BLaER1 treated with 17β-estradiol and CSF1 and Interleukin-3, amounts not matched to agents 10 nM and 100 nM (cell line): ENCODE results near the gene ZDHHC11B.
"Not testable (repeated sequence)": the region's sequence is repeated elsewhere in the genome, so short reads cannot be mapped to it uniquely, and the experiment has no call there.

Source experiments
- H3K27ac ChIP-seq, 11 experiments: shearing (Covaris generic); formaldehyde crosslinking; 2 replicates each; pipeline ENCODE4 v1.8.1; 2022
- H3K27me3 ChIP-seq, 11 experiments: shearing (Covaris generic); formaldehyde crosslinking; 2 replicates each; pipeline ENCODE4 v1.8.1; 2022
- H3K36me3 ChIP-seq, 11 experiments: shearing (Covaris generic); formaldehyde crosslinking; 2 replicates each; pipeline ENCODE4 v1.8.1; 2022
- H3K4me1 ChIP-seq, 10 experiments: shearing (Covaris generic); formaldehyde crosslinking; 2 replicates each; pipeline ENCODE4 v1.8.1; 2022
- H3K4me2 ChIP-seq, 11 experiments: shearing (Covaris generic); formaldehyde crosslinking; 2 replicates each; pipeline ENCODE4 v1.8.1; 2022
- H3K4me3 ChIP-seq, 10 experiments: shearing (Covaris generic); formaldehyde crosslinking; 2 replicates each; pipeline ENCODE4 v1.8.1; 2022
- H3K9ac ChIP-seq, 11 experiments: shearing (Covaris generic); formaldehyde crosslinking; 2 replicates each; pipeline ENCODE4 v1.8.1; 2022
- H3K9me3 ChIP-seq, 11 experiments: shearing (Covaris generic); formaldehyde crosslinking; replicated peaks in 1 of 11; 2 replicates each; pipeline ENCODE4 v1.8.1; 2022
- H4K20me1 ChIP-seq, 11 experiments: shearing (Covaris generic); formaldehyde crosslinking; 2 replicates each; pipeline ENCODE4 v1.8.1; 2022
- Cebpa-rat ChIP-seq, 11 experiments: shearing (Covaris generic); IDR thresholded peaks; 2 replicates each; pipeline ENCODE4 v1.8.1; 2022

Gene ZDHHC11B

DNA sequence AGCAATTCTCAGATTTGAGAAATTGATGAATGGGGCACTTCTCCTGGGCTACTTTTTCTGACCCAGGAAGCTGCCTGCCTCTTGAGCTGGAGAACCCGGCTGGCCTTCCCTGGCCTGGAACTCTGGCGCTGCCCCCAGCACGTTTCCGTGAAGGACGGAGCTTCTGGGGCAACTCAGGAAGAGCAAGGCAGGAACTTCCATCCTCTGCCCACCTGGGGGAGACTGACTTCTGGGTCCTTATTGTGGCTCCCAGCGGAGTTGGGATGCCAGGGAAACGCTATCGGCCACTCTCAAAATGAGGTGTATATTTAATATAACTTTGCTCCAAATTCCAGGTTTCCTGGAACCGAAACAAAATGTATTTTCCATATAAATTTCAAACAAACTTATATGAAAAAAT, 57.4 kb downstream of the ZDHHC11B start:
- not testable (repeated sequence) for H3K4me2 ChIP-seq, H3K4me3 ChIP-seq, H4K20me1 ChIP-seq, H3K4me1 ChIP-seq, H3K9ac ChIP-seq, H3K27me3 ChIP-seq, H3K9me3 ChIP-seq, H3K36me3 ChIP-seq, H3K27ac ChIP-seq

DNA sequence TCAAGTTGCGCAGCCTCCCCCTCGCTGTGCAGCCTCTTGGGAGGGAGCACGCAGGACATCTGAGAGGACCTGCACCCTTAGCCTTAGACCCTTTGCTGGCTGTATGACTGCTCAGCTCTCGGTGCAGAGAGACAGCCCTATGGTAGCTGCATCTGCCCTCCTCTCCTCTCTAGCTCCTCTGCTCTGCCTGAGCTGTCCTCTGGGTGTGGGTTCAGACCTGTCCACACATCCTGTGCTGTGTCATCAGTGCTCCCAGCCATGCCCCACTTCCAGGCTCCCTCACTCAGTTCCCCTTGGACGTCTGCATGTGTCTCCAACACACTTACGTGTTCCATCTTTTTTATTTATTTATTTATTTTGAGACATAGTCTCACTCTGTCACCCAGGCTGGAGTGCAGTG, 60.7 kb downstream of the ZDHHC11B start:
- H3K4me1 ChIP-seq, H3K4me3 ChIP-seq, H4K20me1 ChIP-seq, H3K36me3 ChIP-seq, H3K4me2 ChIP-seq, H3K9ac ChIP-seq, H3K27ac ChIP-seq, H3K27me3 ChIP-seq: not testable (repeated sequence)
- peaks cover 13 to 21% (median 17%) of the 10 kb centered on the region in 11 experiments for H3K9me3 ChIP-seq

DNA sequence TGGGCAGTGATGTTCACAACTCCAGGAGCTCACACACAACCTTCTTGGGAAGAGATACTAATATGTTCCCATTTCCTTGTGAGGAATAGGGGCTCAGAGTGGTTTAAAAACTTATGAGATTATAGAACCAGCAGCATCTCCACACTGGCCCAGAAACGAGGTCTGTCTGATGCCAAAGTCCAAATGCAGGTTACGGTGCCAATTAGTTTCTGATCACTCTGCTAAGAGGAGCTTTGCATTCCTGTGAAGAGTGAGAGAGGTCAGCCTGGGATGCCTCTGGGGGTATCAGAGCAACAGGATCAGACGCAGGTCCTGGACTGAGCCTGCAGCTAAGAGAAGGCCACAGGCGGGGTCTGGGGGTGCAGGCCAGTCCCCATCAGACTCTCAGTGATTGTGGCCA, 61.2 kb downstream of the ZDHHC11B start:
- H3K36me3 ChIP-seq, H3K9ac ChIP-seq, H3K4me3 ChIP-seq, H4K20me1 ChIP-seq, H3K4me1 ChIP-seq, H3K4me2 ChIP-seq, H3K27ac ChIP-seq, H3K27me3 ChIP-seq: not testable (repeated sequence)
- peaks cover 15 to 24% (median 18%) of the 10 kb centered on the region in 11 experiments for H3K9me3 ChIP-seq

DNA sequence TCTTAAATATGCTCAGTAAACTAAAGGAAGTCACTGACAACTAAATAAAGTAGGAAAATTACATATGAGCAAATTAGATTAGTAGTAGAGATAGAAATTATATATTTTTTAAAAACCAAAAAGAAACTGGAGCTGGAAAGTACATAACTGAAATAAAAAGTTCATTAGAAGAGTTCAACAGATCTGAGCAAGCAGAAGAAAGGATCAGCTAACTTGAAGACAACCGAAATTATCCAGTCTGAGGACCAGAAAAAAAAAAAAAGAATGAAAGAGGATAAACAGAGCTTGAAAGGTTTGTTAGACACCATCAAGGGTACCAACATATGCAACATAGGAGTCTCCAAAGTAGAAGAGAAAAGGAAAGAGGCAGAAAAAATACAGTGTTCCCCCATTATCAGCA, 65.2 kb downstream of the ZDHHC11B start:
- not testable (repeated sequence) for H3K27me3 ChIP-seq, H4K20me1 ChIP-seq, H3K4me1 ChIP-seq, H3K27ac ChIP-seq, H3K9ac ChIP-seq, H3K4me2 ChIP-seq, H3K36me3 ChIP-seq, H3K4me3 ChIP-seq
- H3K9me3 ChIP-seq: peaks cover 15 to 27% (median 21%) of the 10 kb centered on the region in 11 experiments

DNA sequence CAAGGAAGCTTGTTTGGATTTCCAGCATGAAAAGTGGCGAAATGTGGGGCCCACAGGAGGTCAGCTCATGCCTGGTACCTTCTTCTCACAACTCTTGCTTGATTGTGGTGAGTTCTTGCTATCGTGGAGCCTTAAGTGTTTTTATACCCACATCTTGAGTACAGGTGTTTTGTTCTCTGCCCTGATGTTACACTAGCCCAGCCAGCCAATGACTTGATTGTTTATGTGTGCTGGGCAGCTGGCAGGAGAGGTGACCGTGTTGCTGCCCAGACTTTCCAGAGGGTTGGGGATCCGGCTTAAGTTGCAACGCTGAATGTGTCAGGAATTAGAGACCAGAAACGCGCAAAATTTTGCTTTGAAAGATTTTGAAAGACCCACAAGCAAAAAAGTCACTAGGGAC, 67.4 kb downstream of the ZDHHC11B start:
- Histone ChIP-seq H3K4me2 (no peak overlapping the region), H3K27me3 (no peaks in the 10 kb centered on the region), H3K4me1 (no peaks in the 10 kb centered on the region), H3K9ac (no peak overlapping the region), H3K4me3 (no peak overlapping the region), H4K20me1 (no peaks in the 10 kb centered on the region), H3K9me3 (peaks cover 15 to 27% (median 21%) of the 10 kb centered on the region in 11 experiments), H3K27ac (no peak overlapping the region), H3K36me3 (no peaks in the 10 kb centered on the region)
- TF ChIP-seq Cebpa-rat (IDR thresholded peaks at IDR 0.05): no peak

DNA sequence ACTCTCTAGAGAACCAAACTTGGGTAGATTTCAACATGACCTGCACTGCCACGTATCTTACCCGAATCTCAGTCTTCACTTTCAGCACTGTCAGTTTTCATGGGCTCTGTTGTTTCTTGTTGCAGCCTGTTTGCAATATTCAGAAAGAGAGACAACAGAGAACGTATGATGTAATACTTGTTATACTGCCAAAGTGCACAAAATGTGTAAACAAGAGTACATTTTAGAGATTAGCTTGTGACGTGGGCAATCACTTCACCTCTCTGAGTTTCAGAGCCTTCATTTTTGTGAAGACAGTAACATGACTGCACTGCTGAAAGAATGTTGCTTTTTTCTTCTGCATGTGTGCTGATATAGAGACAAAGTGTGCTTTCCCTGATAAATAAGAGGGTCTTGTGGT, 67.8 kb downstream of the ZDHHC11B start:
- H4K20me1 ChIP-seq, H3K27me3 ChIP-seq, H3K9ac ChIP-seq, H3K4me2 ChIP-seq, H3K36me3 ChIP-seq, H3K4me1 ChIP-seq, H3K27ac ChIP-seq, H3K4me3 ChIP-seq: not testable (repeated sequence)
- H3K9me3 ChIP-seq: peaks cover 15 to 27% (median 21%) of the 10 kb centered on the region in 11 experiments

DNA sequence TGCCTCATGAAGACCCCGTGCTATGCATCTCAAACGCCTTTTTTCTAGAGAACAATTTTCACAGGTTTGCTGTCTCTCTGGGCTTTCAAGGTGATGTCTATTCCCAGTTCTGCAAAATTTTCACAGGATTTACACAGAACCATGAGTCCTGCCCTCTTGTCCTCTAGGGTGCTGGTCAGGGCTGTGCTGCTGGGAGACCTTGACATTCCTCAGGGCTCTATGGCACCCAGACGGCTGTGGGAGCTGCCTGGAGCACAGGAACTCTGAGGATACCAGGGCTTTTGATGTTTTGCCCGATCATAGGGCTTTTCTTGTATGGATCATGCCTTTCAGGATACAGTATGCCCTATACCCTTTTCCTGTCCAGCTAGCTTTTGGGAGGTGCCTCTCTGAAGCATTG, 68.9 kb downstream of the ZDHHC11B start:
- H3K4me2 ChIP-seq, H3K4me1 ChIP-seq, H4K20me1 ChIP-seq, H3K4me3 ChIP-seq, H3K36me3 ChIP-seq, H3K27ac ChIP-seq, H3K9ac ChIP-seq, H3K27me3 ChIP-seq: not testable (repeated sequence)
- peaks cover 21 to 31% (median 25%) of the 10 kb centered on the region in 11 experiments for H3K9me3 ChIP-seq

DNA sequence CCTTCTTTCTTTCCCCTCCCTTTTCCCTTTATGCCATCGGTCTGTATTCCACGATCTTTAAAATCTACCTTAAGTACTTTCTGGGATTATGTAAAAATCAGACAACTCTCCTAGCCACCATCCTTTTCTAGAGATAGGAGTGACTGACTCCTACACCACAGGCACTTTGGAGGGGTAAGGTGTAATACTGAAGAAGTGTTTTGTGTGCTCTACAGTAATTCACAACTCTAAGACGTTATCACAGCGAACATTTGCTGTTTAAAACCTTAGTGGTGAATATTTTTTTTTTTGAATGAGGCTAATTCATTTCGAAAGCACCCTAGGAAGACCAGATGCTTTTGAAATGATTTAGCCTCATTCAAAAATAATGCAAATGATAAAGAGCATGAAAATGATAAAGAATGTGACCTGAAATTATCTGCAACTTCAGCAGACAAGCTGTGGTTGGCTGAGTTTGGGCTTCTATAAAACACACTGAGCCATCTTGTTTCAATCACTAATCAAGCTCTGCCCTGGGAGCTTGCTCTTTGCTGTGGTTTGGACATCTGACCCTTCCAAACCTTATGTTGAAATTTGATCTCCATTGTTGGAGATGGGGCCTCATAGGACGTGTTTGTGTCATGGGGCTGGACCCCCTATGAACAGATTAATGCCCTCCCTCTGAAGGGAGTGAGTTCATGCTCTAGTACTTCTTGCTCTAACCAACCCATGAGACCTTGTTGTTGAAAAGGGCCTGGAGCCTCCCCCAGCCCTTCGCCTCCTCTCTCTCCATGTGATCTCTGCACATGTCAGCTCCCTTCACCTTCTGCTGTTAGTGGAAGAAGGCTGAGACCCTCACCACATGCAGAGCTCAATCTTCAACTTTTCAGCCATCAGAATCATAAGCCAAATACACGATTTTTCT, 70.1 kb downstream of the ZDHHC11B start:
- H4K20me1 ChIP-seq, H3K4me1 ChIP-seq, H3K36me3 ChIP-seq, H3K4me2 ChIP-seq, H3K27ac ChIP-seq, H3K27me3 ChIP-seq, H3K9ac ChIP-seq, H3K4me3 ChIP-seq: not testable (repeated sequence)
- peaks cover 11 to 26% (median 21%) of the 10 kb centered on the region in 11 experiments; a peak in 21 of 22 replicates for H3K9me3 ChIP-seq

DNA sequence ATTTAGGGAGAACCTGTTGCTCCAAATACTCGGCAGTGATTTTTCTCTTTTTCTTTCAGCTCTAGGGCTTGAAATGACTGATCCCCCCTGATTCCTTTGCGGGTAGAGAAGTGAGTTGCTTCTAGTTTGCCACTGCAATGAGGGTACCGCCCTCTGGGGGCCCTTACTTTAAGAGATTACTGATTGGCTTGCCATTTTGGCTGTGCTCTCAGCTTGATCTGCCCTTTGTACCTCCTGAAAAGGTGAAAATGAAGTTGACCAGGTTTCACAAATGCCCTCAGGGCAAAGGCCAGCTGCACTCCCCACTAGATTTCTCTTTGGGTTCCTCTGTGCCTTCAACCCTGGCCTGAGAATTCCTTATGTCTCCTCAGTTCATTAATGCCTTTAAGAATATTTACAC, 70.8 kb downstream of the ZDHHC11B start:
- not testable (repeated sequence) for H3K9ac ChIP-seq, H4K20me1 ChIP-seq, H3K4me2 ChIP-seq, H3K36me3 ChIP-seq, H3K4me3 ChIP-seq, H3K27ac ChIP-seq, H3K4me1 ChIP-seq, H3K27me3 ChIP-seq
- peaks cover 4 to 21% (median 15%) of the 10 kb centered on the region in 11 experiments; a peak in 18 of 22 replicates for H3K9me3 ChIP-seq

DNA sequence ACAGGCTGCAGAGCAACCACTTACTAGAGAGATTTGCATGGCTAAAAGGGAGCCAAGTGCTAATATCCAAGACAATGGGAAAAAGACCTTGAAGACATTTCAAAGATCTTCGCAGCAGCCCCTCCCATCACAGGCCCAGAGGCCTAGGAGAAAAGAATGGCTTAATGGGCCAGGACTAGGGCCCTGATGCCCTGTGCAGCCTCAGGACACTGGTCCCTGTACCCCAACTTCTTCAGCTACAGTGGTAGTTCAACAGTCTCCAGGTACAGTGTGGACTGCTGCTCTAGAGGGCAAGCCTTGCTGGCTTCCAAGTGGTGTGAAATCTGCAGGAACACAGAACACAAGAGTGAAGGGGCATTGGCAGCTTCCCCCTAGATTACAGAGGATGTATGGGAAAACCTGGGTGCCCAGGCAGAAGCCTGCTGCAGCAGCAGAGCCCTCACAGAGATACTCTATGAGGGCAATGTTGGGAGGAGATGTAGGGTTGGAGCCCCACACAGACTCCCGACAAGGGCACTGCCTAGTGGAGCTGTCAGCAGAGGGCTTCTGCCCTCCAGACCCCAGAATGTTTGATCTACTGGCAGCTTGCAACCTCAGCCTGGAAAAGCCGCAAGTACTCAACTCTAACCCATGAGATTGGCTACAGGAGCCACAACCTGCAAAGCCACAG, 75.5 kb downstream of the ZDHHC11B start:
- not testable (repeated sequence) for H3K4me2 ChIP-seq, H3K27me3 ChIP-seq, H3K4me1 ChIP-seq, H3K4me3 ChIP-seq, H3K27ac ChIP-seq, H4K20me1 ChIP-seq, H3K36me3 ChIP-seq, H3K9ac ChIP-seq
- H3K9me3 ChIP-seq: peaks cover 0 to 20% (median 14%) of the 10 kb centered on the region in 11 experiments; a peak in 16 of 22 replicates

DNA sequence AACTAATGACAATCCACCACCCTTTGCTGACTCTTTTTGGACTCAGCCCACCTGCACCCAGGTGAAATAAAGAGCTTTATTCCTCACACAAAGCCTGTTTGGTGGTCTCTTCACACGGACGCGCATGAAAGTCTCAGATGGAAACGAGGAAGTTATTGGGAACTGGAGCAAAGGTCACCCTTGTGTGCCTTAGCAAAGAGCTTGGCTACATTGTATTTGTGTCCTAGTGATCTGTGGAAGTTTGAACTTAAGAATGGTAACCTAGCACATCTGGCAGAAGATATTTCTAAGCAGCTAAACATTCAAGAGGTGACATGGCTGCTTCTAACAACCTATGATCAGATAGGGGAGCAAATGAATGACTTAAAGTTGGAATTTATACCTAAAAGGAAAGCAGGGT, 76.2 kb downstream of the ZDHHC11B start:
- not testable (repeated sequence) for H3K36me3 ChIP-seq, H3K4me3 ChIP-seq, H3K4me2 ChIP-seq, H3K4me1 ChIP-seq, H3K9ac ChIP-seq, H4K20me1 ChIP-seq, H3K27me3 ChIP-seq, H3K27ac ChIP-seq
- peaks cover 0 to 20% (median 14%) of the 10 kb centered on the region in 11 experiments; a peak in 16 of 22 replicates for H3K9me3 ChIP-seq

DNA sequence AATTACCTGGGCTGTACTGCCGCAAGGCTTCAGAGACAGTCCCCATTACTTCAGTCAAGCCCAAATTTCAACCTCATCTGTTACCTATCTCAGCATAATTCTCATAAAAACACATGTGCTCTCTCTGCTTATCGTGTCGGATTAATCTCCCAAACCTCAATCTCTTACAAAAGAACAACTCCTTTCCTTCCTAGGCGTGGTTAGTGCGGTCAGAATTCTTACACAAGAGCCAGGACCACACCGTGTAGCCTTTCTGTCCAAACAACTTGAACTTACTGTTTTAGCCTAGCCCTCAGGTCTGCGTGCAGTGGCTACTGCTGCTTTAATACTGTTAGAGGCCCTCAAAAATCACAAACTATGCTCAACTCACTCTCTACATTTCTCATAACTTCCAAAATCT, 78.4 kb downstream of the ZDHHC11B start:
- H3K4me2 ChIP-seq, H3K4me3 ChIP-seq, H3K4me1 ChIP-seq, H3K36me3 ChIP-seq, H3K27ac ChIP-seq, H3K9ac ChIP-seq, H4K20me1 ChIP-seq, H3K27me3 ChIP-seq: not testable (repeated sequence)
- H3K9me3 ChIP-seq: peaks cover 0 to 16% (median 11%) of the 10 kb centered on the region in 11 experiments; a peak in 16 of 22 replicates

DNA sequence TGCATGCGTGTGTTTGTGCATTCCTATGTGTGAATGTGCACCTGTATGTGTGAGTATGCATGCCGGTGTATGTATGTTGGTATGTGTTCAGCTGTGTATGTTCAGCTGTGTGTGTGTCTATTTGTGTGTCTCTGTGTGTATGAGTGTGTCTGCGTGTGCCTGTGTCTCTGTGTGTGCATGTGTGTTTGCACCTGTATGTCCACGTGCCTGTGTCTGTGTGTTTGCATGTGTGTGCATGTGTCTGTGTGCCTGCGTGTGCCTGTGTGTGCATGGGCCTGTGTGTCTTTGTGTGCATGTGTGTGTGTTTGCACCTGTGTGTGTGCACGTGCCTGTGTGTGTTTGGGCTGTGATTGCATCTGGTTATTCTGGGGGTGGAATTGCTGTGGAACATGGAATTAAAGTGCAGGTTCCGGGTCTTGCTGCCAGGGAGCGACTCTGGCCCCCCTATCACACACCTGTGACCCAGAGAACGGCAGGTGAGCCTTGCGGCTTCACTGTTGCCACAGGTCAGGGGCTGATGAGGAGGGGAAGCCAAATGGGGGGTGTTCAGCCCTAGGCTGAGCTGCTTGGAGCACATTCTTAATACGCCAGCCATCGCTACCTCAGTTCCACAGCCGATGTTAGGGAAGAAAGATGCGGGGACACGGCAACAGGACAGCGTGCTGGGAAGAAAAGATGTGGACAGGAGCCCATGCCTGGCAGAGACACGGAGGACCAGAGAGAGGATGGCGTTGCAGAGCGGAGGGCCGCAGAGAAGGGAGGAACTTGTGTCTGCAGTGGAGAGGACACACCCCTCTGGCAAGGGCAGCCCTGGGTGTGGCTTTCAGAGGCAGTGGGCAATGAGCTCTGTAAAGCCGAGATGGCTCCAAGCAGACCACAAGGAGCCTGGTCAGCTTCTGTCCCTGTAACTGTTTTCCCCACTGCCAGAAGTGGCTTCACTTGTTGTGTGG, 87.5 kb downstream of the ZDHHC11B start:
- not testable (repeated sequence) for H4K20me1 ChIP-seq, H3K9ac ChIP-seq, H3K9me3 ChIP-seq, H3K4me2 ChIP-seq, H3K4me1 ChIP-seq, H3K36me3 ChIP-seq, H3K27ac ChIP-seq, H3K4me3 ChIP-seq
- H3K27me3 ChIP-seq: peaks cover 13 to 19% (median 15%) of the 10 kb centered on the region in 11 experiments
